Muscle layer of duodenum (tissue), 2 donors: Measurements from ENCODE around the gene ABL1.

ENCODE experiments used
- H3K27ac ChIP-seq: one replicate; pipeline ENCODE4 v1.7.0; 2013; ENCODE audit warnings: mild to moderate bottlenecking, low read length
- H3K27me3 ChIP-seq: one replicate; pipeline ENCODE4 v1.7.0; 2013; ENCODE audit warnings: low read depth, mild to moderate bottlenecking, control low read depth, low read length
- H3K36me3 ChIP-seq, 2 donors: one replicate each; pipeline ENCODE4 v1.7.0; 2013; ENCODE audit warnings: low read length in 2 of 2, control low read depth in 1 of 2, mild to moderate bottlenecking in 1 of 2; ENCODE audit not compliant: insufficient read depth in 2 of 2, control insufficient read depth in 1 of 2
- H3K4me1 ChIP-seq, 2 donors: one replicate each; pipeline ENCODE4 v1.7.0; 2013; ENCODE audit warnings: low read length in 2 of 2, mild to moderate bottlenecking in 2 of 2, control low read depth in 1 of 2, moderate library complexity in 1 of 2; ENCODE audit not compliant: insufficient read depth in 2 of 2, control insufficient read depth in 1 of 2
- H3K4me3 ChIP-seq, 2 donors: one replicate each; pipeline ENCODE4 v1.7.0; 2013; ENCODE audit warnings: low read length in 2 of 2, low read depth in 1 of 2, mild to moderate bottlenecking in 1 of 2
- H3K9me3 ChIP-seq, 2 donors: one replicate each; pipeline ENCODE4 v1.7.0; 2013; ENCODE audit warnings: low read length in 2 of 2, control low read depth in 1 of 2, mild to moderate bottlenecking in 1 of 2; ENCODE audit not compliant: control insufficient read depth in 1 of 2
- donor health status: healthy.

ABL1 gene

GRCh38 chr9:130805510-130806326 is 29.3 kb upstream of the ABL1 start:
- Histone ChIP-seq H3K4me3 (no peak overlapping the region), H3K36me3 (no peaks in the 10 kb centered on the region), H3K4me1 (peaks cover 0 to 12% of the 10 kb centered on the region in 2 donors), H3K27ac (no peak overlapping the region), H3K9me3 (no peaks in the 10 kb centered on the region), H3K27me3 (no peaks in the 10 kb centered on the region)

- H3K4me1 ChIP-seq = peaks cover 0 to 12% of the 10 kb centered on the region in 2 donors
- H3K36me3 ChIP-seq = no peaks in the 10 kb centered on the region
- no peaks in the 10 kb centered on the region for H3K27me3 ChIP-seq
- H3K9me3 ChIP-seq = no peaks in the 10 kb centered on the region
- no peak overlapping the region for H3K27ac ChIP-seq
- no peak overlapping the region for H3K4me3 ChIP-seq
Observed at GRCh38 chr9:130806327-130806716, 28.7 kb upstream of the ABL1 start.

- no peaks in the 10 kb centered on the region for H3K9me3 ChIP-seq
- peaks cover 0 to 11% of the 10 kb centered on the region in 2 donors for H3K4me1 ChIP-seq
- no peak overlapping the region for H3K4me3 ChIP-seq
- no peaks in the 10 kb centered on the region for H3K27me3 ChIP-seq
- H3K36me3 ChIP-seq = no peaks in the 10 kb centered on the region
- no peak overlapping the region for H3K27ac ChIP-seq
Observed at GRCh38 chr9:130810609-130811136, 24.4 kb upstream of the ABL1 start.

GRCh38 chr9:130815242-130815808 is 19.7 kb upstream of the ABL1 start:
- Histone ChIP-seq H3K4me3 (no peak overlapping the region), H3K4me1 (peaks cover 0 to 11% of the 10 kb centered on the region in 2 donors), H3K9me3 (no peaks in the 10 kb centered on the region), H3K27ac (no peak overlapping the region), H3K27me3 (no peaks in the 10 kb centered on the region), H3K36me3 (no peaks in the 10 kb centered on the region)

GRCh38 chr9:130817914-130818313 is 17.1 kb upstream of the ABL1 start:
- no peaks in the 10 kb centered on the region for H3K9me3 ChIP-seq
- H3K36me3 ChIP-seq = no peaks in the 10 kb centered on the region
- H3K4me3 ChIP-seq = no peak overlapping the region
- no peak overlapping the region for H3K27ac ChIP-seq
- H3K27me3 ChIP-seq = no peaks in the 10 kb centered on the region
- peaks cover 0 to 15% of the 10 kb centered on the region in 2 donors for H3K4me1 ChIP-seq

GRCh38 chr9:130820135-130820738 is 14.8 kb upstream of the ABL1 start:
- H3K4me1 ChIP-seq = peaks cover 15 to 35% of the 10 kb centered on the region in 2 donors
- H3K4me3 ChIP-seq = no peak overlapping the region
- H3K27me3 ChIP-seq = no peaks in the 10 kb centered on the region
- no peak overlapping the region for H3K27ac ChIP-seq
- peaks cover 0 to 3% of the 10 kb centered on the region in 2 donors for H3K36me3 ChIP-seq
- no peaks in the 10 kb centered on the region for H3K9me3 ChIP-seq

- no peaks in the 10 kb centered on the region for H3K9me3 ChIP-seq
- H3K27ac ChIP-seq = no peak overlapping the region
- no peaks in the 10 kb centered on the region for H3K27me3 ChIP-seq
- no peak overlapping the region for H3K4me3 ChIP-seq
- peaks cover 26 to 42% of the 10 kb centered on the region in 2 donors for H3K4me1 ChIP-seq
- H3K36me3 ChIP-seq = peaks cover 0 to 3% of the 10 kb centered on the region in 2 donors
Observed at GRCh38 chr9:130823435-130823834, 11.6 kb upstream of the ABL1 start.

GRCh38 chr9:130824079-130824478 is 11.0 kb upstream of the ABL1 start:
- no peaks in the 10 kb centered on the region for H3K9me3 ChIP-seq
- H3K27me3 ChIP-seq = no peaks in the 10 kb centered on the region
- peak overlapping the region in 1 of 2 donors; percentile 17 for H3K4me3 ChIP-seq
- peaks cover 0 to 3% of the 10 kb centered on the region in 2 donors for H3K36me3 ChIP-seq
- peaks cover 26 to 42% of the 10 kb centered on the region in 2 donors for H3K4me1 ChIP-seq
- H3K27ac ChIP-seq = peak overlapping the region; percentile 81

GRCh38 chr9:130824643-130825350 is 10.3 kb upstream of the ABL1 start:
- H3K4me3 ChIP-seq = peak overlapping the region in 1 of 2 donors; percentile 17
- no peaks in the 10 kb centered on the region for H3K9me3 ChIP-seq
- no peaks in the 10 kb centered on the region for H3K27me3 ChIP-seq
- peaks cover 26 to 42% of the 10 kb centered on the region in 2 donors for H3K4me1 ChIP-seq
- H3K27ac ChIP-seq = peak overlapping the region; percentile 81
- H3K36me3 ChIP-seq = peaks cover 0 to 3% of the 10 kb centered on the region in 2 donors

- H3K4me1 ChIP-seq = peaks cover 26 to 42% of the 10 kb centered on the region in 2 donors
- H3K36me3 ChIP-seq = peaks cover 0 to 3% of the 10 kb centered on the region in 2 donors
- no peaks in the 10 kb centered on the region for H3K27me3 ChIP-seq
- no peaks in the 10 kb centered on the region for H3K9me3 ChIP-seq
- peak overlapping the region in 1 of 2 donors; percentile 17 for H3K4me3 ChIP-seq
- H3K27ac ChIP-seq = peak overlapping the region; percentile 81
Observed at GRCh38 chr9:130825351-130825651, 9.8 kb upstream of the ABL1 start.

GRCh38 chr9:130825809-130826208 is 9.2 kb upstream of the ABL1 start:
- Histone ChIP-seq H3K9me3 (no peaks in the 10 kb centered on the region), H3K27ac (peak overlapping the region; percentile 81), H3K27me3 (no peaks in the 10 kb centered on the region), H3K4me3 (no peak overlapping the region), H3K36me3 (peaks cover 0 to 3% of the 10 kb centered on the region in 2 donors), H3K4me1 (peaks cover 26 to 43% of the 10 kb centered on the region in 2 donors)
